Measurements from ENCODE around the gene TMEM238.

DNA sequence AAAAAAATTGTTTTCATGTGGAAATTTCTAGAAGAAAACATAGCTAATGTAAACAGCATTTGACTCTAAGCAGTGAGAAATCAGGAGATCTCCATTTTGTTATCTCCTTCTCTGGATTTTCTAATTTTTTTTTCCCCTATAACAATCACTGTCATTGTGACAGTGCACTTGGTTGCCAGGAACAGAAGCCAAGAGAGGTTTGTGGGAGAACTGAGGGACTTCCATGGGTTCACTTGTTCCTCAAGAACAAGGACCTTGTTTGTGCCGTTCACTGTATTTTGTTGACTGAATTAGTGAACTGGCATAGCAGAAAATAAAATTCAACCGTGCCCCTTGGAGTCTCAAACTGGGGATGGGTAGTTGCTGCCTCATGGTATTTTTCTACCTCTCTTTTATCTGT is 42.0 kb upstream of the TMEM238 start:
- TF ChIP-seq POLR2AphosphoS5 (IDR thresholded peaks at IDR 0.05; ENCODE audit: borderline replicate concordance, low read depth, low read length) (no peak), EZH2 (IDR thresholded peaks at IDR 0.05) (no peak), FOXP2 (optimal IDR thresholded peaks at IDR 0.05; ENCODE audit: control extremely low read depth, extremely low read length, insufficient read depth) (no peak)
